ENCODE measurements around the gene DNAJC7.

DNAJC7 gene

DNA sequence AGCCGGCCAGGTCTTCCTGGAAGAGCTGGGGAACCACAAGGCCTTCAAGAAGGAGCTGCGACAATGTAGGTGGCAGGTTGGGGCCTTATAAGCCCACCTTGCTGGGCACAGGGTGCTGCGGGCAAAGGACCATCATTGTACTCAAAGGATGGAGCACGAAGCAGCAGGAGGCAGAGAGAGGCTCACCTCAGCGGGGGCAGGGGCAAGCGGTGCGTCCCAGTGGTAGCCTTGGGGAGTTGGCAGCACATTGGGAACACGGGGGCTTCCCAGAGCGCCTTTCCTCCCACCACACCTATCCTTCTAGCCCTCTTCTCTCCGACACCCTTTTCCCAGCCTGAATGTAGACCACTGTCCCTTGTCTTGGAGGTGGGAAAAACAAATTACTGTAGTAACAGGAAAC lies 48.6 kb downstream of the DNAJC7 start:
- no peaks in the 10 kb centered on the region for H3K9me3 ChIP-seq (ENCODE audit: control insufficient read depth, low read length)
- no peak overlapping the region for H3K9ac ChIP-seq (ENCODE audit: low read length)
- no peak overlapping the region for H3K4me3 ChIP-seq (ENCODE audit: low read length)
- no peaks in the 10 kb centered on the region for H3K27me3 ChIP-seq (ENCODE audit: control insufficient read depth, insufficient read depth, low read length)
- H3K36me3 ChIP-seq (ENCODE audit: control insufficient read depth, insufficient read depth, low read length): no peaks in the 10 kb centered on the region
- H3K4me1 ChIP-seq (ENCODE audit: control insufficient read depth, insufficient read depth, low read length): peaks cover 24% of the 10 kb centered on the region

DNA sequence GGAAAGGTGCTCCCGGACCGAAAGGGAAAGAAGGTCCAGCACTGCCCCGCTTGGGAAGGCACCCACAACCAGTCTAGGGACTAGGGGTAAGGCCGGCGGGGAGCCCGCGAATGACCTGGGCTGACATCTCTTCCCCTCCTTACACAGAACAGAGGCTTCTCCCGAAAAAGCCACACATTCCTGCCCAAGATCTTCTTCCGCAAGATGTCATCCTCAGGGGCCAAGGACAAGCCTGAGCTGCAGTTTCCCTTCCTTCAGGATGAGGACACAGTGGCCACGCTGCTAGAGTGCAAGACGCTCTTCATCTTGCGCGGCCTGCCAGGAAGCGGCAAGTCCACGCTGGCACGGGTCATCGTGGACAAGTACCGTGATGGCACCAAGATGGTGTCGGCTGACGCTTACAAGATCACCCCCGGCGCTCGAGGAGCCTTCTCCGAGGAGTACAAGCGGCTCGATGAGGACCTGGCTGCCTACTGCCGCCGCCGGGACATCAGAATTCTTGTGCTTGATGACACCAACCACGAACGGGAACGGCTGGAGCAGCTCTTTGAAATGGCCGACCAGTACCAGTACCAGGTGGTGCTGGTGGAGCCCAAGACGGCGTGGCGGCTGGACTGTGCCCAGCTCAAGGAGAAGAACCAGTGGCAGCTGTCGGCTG lies 49.2 kb downstream of the DNAJC7 start:
- Histone ChIP-seq H3K27me3 (ENCODE audit: control insufficient read depth, insufficient read depth, low read length) (no peaks in the 10 kb centered on the region), H3K4me3 (ENCODE audit: low read length) (peak overlapping the region; percentile 32), H3K9me3 (ENCODE audit: control insufficient read depth, low read length) (no peaks in the 10 kb centered on the region), H3K36me3 (ENCODE audit: control insufficient read depth, insufficient read depth, low read length) (no peaks in the 10 kb centered on the region), H3K4me1 (ENCODE audit: control insufficient read depth, insufficient read depth, low read length) (peaks cover 24% of the 10 kb centered on the region), H3K9ac (ENCODE audit: low read length) (no peak overlapping the region)

DNA sequence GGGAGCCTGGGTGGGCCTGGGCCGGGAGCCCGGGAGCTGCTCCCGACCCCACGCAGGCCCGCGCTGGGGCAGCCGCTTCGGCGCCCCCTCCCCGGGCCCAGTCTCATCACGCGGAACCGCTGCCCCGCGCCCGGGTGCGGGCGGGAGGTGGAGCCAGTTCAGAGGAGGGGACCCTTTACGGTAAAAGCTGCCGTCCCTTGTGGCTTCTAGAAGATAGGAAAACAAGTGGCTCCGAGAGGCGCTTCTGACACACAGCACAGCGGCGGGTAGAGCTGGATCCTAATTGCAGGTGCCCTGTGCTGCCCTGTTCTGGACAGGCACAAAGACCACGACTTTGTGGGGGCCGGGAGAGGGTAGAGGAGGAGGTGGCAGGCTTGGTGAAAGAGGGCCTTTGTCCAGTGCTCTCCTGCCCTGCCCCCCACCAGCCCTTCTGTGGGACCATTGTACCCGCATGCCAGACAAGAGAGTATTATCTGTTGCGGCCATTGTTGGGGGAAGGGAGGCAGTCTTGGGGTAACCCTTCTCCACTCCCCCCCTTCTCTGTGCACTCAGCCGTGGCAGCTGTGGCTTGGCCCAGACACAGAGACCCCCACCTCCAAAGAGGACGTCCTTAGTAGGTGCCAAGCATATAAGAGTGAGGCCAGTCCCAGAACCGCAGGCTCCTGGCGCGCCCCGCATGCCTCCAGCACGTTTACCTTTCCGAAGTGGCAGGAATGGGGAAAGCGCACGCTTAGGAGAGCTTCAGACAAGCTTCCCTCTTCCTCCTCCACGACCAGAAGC lies 49.9 kb downstream of the DNAJC7 start:
- Histone ChIP-seq H3K27me3 (ENCODE audit: control insufficient read depth, insufficient read depth, low read length) (no peaks in the 10 kb centered on the region), H3K9me3 (ENCODE audit: control insufficient read depth, low read length) (no peaks in the 10 kb centered on the region), H3K4me1 (ENCODE audit: control insufficient read depth, insufficient read depth, low read length) (peaks cover 24% of the 10 kb centered on the region)

DNA sequence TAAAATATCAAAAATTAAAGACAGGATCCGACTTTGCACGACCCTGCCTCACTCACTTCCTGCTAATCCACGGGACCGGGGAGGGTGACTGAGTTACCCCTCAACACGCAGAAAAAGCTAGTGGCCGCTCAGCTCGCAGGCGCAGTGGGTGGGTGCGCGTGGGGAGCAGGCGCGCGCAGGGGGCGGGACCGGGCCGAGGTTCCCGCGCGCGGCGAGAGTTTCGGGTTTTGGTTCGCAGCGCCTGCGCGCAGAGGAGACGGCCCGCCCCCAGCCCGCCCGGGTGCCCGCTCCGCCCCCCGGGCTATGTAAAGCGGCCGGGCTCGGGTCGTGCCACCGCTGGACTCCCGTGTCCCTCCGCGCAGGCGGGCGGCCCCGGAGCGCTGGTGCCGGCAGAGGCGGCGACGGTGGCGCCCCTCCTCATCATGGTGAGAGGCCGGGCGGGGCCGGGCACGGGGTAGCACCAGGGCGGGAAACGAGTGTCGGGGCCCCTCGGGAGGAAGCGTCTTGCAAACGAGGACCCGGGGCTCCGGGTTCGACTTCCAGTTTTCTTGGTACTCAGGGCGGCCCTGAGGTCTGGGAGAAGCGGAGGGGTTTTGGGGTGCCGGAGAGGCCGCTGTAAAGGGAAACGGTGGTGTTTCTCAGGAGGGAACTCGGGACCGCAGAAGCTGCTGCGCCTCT lies 50.6 kb downstream of the DNAJC7 start, which contains the start of gene CNP:
TSS of gene CNP (plus strand) at position 333 of the 678 bp plus-strand sequence. CDS start at position 423, 90 bp downstream.
- H3K9me3 ChIP-seq (ENCODE audit: control insufficient read depth, low read length): no peaks in the 10 kb centered on the region
- no peaks in the 10 kb centered on the region for H3K36me3 ChIP-seq (ENCODE audit: control insufficient read depth, insufficient read depth, low read length)
- peak within 1 kb of the TSS; percentile 32 for H3K4me3 ChIP-seq (ENCODE audit: low read length)
- no peaks in the 10 kb centered on the region for H3K27me3 ChIP-seq (ENCODE audit: control insufficient read depth, insufficient read depth, low read length)
- H3K9ac ChIP-seq (ENCODE audit: low read length): peak within 1 kb of the TSS; percentile 88
- peaks cover 24% of the 10 kb centered on the region for H3K4me1 ChIP-seq (ENCODE audit: control insufficient read depth, insufficient read depth, low read length)

More for the DNA sequence above, 49.9 kb downstream of the DNAJC7 start:
- Histone ChIP-seq H3K36me3 (ENCODE audit: control insufficient read depth, insufficient read depth, low read length) (no peaks in the 10 kb centered on the region), H3K9ac (ENCODE audit: low read length) (peak overlapping the region; percentile 88), H3K4me3 (ENCODE audit: low read length) (peak overlapping the region; percentile 32)

DNA sequence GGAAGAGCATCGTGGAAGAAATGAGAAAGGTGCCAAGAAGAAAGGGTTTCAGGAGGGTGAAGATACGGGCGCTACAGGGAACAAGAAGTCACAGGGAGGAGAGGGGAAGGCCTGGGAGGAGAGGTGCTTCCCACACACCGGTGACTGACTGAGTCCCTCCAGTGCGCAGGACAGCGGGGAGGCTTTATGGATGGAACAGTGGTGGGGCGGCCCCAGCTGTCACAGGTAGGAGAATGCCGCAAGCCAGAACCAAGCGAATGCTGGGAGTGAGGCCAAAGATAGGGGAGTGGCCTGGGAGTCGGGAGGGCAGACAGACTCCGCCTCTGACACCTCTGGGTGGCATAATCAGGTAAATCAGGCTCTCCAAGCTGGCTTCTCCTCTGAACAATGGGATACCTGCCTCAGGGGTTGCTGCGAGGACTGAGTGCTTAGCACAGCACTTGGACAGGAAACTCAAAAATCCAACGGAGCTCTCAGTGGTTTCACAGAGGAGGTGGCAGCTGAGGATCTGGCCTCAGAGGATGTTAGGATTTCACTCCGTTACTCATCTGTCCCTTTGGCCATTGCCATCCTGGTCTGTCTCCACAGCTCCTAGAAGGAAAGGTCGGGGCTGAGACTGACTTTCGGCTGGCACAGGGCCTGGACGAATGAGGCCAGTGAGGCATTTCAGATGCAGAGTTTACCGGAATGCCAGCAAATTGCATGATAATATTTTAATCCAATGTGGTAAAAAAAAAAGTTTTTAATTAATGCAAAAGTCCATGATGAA lies 51.4 kb downstream of the DNAJC7 start:
- peaks cover 21% of the 10 kb centered on the region for H3K4me1 ChIP-seq (ENCODE audit: control insufficient read depth, insufficient read depth, low read length)

DNA sequence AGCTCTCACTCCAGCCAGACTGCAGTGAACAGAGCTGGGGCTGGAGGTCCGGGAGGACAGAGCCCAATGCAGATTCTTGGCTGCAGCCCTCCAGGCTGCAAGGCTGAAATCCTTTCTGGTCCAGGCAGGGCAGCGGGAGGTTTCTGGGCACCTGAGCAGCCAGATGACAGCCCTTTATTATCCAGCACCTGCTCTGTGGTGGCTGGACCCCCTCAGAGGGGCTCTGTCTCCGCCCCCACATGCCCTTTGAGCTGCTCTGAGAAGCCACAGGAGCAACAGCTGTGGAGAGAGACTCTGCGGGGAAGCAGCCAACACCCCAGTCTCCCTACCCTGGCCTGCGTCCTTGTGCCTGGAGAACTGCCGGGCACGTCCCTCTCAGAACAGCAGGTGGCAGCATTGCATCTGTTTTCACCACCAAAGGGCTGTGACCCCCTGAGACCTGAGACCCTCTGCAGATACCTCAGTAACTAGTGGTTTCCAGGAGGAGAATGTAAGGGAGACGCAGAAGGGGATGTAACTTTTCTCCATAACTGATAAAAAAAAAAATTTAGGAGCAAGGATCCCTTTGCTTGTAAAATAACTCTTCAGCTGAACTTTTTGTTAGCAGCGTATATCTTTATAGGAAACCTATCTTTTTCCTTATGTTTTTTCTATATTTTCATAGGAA lies 54.3 kb downstream of the DNAJC7 start:
- H3K36me3 ChIP-seq (ENCODE audit: control insufficient read depth, insufficient read depth, low read length): no peaks in the 10 kb centered on the region
- H3K4me1 ChIP-seq (ENCODE audit: control insufficient read depth, insufficient read depth, low read length): peaks cover 8% of the 10 kb centered on the region
- H3K9me3 ChIP-seq (ENCODE audit: control insufficient read depth, low read length): no peaks in the 10 kb centered on the region
- no peak overlapping the region for H3K4me3 ChIP-seq (ENCODE audit: low read length)
- H3K9ac ChIP-seq (ENCODE audit: low read length): no peak overlapping the region
- H3K27me3 ChIP-seq (ENCODE audit: control insufficient read depth, insufficient read depth, low read length): no peaks in the 10 kb centered on the region

More for the DNA sequence above, 51.4 kb downstream of the DNAJC7 start:
- Histone ChIP-seq H3K9me3 (ENCODE audit: control insufficient read depth, low read length) (no peaks in the 10 kb centered on the region), H3K4me3 (ENCODE audit: low read length) (peak overlapping the region; percentile 32), H3K27me3 (ENCODE audit: control insufficient read depth, insufficient read depth, low read length) (no peaks in the 10 kb centered on the region), H3K9ac (ENCODE audit: low read length) (peak overlapping the region; percentile 49), H3K36me3 (ENCODE audit: control insufficient read depth, insufficient read depth, low read length) (no peaks in the 10 kb centered on the region)

DNA sequence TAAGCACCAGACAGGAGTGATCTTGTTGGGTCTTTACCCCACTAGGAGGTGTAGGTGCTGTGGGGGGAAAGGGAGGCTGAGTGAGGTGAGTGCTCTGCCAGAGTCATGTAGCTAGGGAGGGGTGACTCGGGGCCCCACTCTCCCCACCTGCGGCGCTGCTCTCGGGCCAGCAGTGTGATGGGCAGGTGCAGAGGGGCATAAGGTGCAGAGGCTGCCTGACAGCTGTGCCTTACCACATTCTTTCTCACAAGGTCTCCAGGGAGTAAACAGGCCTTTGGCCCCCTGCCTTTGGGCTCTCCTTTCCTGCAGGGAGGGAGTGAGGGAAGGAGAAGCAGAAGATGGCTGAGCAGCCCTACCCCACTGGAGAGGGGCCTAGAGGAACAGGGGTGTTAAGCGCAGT lies 55.1 kb downstream of the DNAJC7 start:
- H3K4me3 ChIP-seq (ENCODE audit: low read length): no peak overlapping the region
- H3K4me1 ChIP-seq (ENCODE audit: control insufficient read depth, insufficient read depth, low read length): peaks cover 6% of the 10 kb centered on the region
- H3K9ac ChIP-seq (ENCODE audit: low read length): no peak overlapping the region
- H3K27me3 ChIP-seq (ENCODE audit: control insufficient read depth, insufficient read depth, low read length): no peaks in the 10 kb centered on the region
- no peaks in the 10 kb centered on the region for H3K9me3 ChIP-seq (ENCODE audit: control insufficient read depth, low read length)
- no peaks in the 10 kb centered on the region for H3K36me3 ChIP-seq (ENCODE audit: control insufficient read depth, insufficient read depth, low read length)

DNA sequence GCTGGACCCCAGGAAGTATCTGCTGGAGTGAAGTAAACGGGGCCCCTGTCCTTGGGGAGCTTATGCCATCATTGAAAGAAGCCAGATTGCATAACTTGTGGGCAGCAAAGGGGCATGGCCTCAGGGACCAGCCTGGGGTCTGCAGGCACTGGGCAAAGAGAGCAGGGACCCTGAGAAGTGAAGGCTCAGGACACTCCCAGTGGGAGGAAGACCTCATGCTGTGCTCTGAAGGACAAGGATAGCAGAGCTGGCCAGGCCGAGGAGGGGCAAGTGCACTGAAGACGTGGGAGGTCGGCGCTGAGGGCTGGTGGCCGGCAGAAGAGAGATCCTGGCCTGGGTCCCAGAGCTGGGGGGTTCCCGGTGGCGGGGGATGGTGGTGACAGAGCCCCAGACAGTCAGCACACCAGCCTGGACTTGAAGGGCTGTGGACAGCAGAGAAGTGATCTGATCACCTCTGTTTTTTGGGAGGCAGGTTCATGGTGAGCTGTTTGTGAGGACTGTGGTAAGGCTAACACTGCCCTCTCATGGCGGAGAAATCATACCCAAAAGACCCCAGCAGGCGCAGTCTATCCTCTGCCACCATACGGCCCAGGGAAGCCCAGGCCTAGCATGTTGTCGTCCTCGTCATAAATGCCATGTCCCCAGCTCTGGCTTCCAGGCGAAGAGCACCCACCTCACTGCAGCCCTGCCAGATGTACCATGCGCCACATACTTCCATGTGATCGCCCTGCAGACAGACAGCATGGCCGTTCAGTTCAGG lies 57.7 kb downstream of the DNAJC7 start:
- Histone ChIP-seq H3K9ac (ENCODE audit: low read length) (no peak overlapping the region), H3K4me3 (ENCODE audit: low read length) (no peak overlapping the region), H3K27me3 (ENCODE audit: control insufficient read depth, insufficient read depth, low read length) (no peaks in the 10 kb centered on the region), H3K36me3 (ENCODE audit: control insufficient read depth, insufficient read depth, low read length) (no peaks in the 10 kb centered on the region), H3K4me1 (ENCODE audit: control insufficient read depth, insufficient read depth, low read length) (no peaks in the 10 kb centered on the region), H3K9me3 (ENCODE audit: control insufficient read depth, low read length) (no peaks in the 10 kb centered on the region)

DNA sequence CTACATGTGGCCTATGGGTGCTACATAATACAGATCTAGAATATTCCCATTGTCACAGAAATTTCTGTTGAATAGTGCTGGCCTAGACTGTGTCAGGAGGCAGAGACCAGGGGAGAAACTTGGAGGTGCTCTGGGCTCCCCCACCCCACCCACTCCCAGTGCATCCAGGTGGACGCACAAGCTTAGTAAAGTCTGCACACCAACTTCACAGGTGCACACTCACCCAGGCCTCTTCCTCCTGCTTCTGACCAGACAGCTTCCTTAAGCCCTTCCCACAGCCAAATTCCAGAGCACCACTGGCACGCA lies 58.3 kb downstream of the DNAJC7 start:
- no peaks in the 10 kb centered on the region for H3K9me3 ChIP-seq (ENCODE audit: control insufficient read depth, low read length)
- H3K27me3 ChIP-seq (ENCODE audit: control insufficient read depth, insufficient read depth, low read length): no peaks in the 10 kb centered on the region
- no peak overlapping the region for H3K9ac ChIP-seq (ENCODE audit: low read length)
- H3K36me3 ChIP-seq (ENCODE audit: control insufficient read depth, insufficient read depth, low read length): no peaks in the 10 kb centered on the region
- no peak overlapping the region for H3K4me3 ChIP-seq (ENCODE audit: low read length)
- H3K4me1 ChIP-seq (ENCODE audit: control insufficient read depth, insufficient read depth, low read length): no peaks in the 10 kb centered on the region

DNA sequence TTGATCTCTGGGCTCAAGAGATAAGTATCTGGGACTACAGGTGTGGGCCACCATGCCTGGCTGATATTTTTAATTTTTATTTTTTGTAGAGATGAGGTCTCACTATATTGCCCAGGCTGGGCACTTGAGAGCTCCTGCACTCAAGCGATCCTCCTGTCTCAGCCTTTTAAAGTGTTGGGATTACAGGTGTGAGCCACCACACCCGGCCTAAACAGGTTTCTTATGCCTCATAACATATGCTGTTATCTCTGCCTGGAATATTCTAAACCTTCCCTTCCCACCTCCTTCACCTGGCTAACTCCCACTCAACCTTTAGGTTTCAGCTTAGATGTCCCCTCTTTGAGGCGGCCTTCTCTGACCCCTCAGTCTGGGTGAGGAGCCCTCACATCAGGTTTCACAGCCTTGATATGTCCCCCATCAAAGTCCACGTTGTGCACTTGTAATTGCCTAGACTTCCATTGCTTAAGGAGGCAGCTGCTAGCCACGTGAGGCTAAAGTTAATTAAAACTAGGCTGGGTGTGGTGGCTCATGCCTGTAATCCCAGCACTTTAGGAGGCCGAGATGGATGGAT lies 59.3 kb downstream of the DNAJC7 start:
- Histone ChIP-seq H3K9me3 (ENCODE audit: control insufficient read depth, low read length) (no peaks in the 10 kb centered on the region), H3K36me3 (ENCODE audit: control insufficient read depth, insufficient read depth, low read length) (no peaks in the 10 kb centered on the region), H3K4me1 (ENCODE audit: control insufficient read depth, insufficient read depth, low read length) (no peaks in the 10 kb centered on the region), H3K9ac (ENCODE audit: low read length) (no peak overlapping the region), H3K4me3 (ENCODE audit: low read length) (no peak overlapping the region), H3K27me3 (ENCODE audit: control insufficient read depth, insufficient read depth, low read length) (no peaks in the 10 kb centered on the region)
